Transverse colon (tissue), 4 donors: Measurements from ENCODE around the gene HPCAL1. TPM values are rescaled to one million over a fixed set of nuclear protein-coding genes. Genes with fewer than 3 reads are reported as not detected.
A peak's percentile ranks its signal among the peaks of the same experiment; 100 is the strongest.

ENCODE experiments used
- DNase-seq: peaks from one replicate; pipeline ENCODE4 v3.0.0-alpha.2; 2019
- H3K27ac ChIP-seq, 4 donors: fragments of 200-600 bp; sonication (generic); 2 replicates each; pipeline ENCODE4 v1.5.1; 2016 to 2018; ENCODE audit warnings: inconsistent platforms in 4 of 4
- H3K27me3 ChIP-seq: fragments of 200-600 bp; sonication (generic); 2 replicates; pipeline ENCODE4 v1.5.1; 2017; ENCODE audit warnings: inconsistent platforms
- H3K36me3 ChIP-seq, 4 donors: fragments of 200-600 bp; sonication (generic); 2 replicates each; pipeline ENCODE4 v1.5.1; 2017 to 2019; ENCODE audit warnings: inconsistent platforms in 4 of 4
- H3K4me1 ChIP-seq, 4 donors: fragments of 200-600 bp; sonication (generic); 2 replicates each; pipeline ENCODE4 v1.5.1; 2017 to 2020; ENCODE audit warnings: inconsistent platforms in 4 of 4
- H3K4me3 ChIP-seq, 4 donors: fragments of 200-600 bp; sonication (generic); 1 replicate in 1 of 4; 2 replicates in 3 of 4; pipeline versions ENCODE4 v1.5.1 to v1.6.1; 2017 to 2019; ENCODE audit warnings: inconsistent platforms in 4 of 4
- H3K9me3 ChIP-seq, 2 donors: fragments of 200-600 bp; sonication (generic); 2 replicates each; pipeline ENCODE4 v1.5.1; 2017 to 2019; ENCODE audit warnings: inconsistent platforms in 2 of 2
- CTCF ChIP-seq, 5 experiments: fragments of 200-600 bp in 3 of 5; fragments of 450-650 bp in 2 of 5; sonication (generic) in 3 of 5; IDR thresholded peaks; 1 replicate in 2 of 5; 2 replicates in 3 of 5; pipeline ENCODE4 v1.5.1; 2016 to 2017; ENCODE audit warnings: antibody characterized with exemption in 5 of 5, inconsistent platforms in 3 of 5, mild to moderate bottlenecking in 2 of 5, moderate library complexity in 1 of 5
- EP300 ChIP-seq: sonication (generic); formaldehyde crosslinking; IDR thresholded peaks from one replicate; pipeline ENCODE4 v1.6.1; 2017; ENCODE audit warnings: antibody characterized with exemption, low read depth
- POLR2A ChIP-seq: fragments of 450-650 bp; IDR thresholded peaks from one replicate; pipeline ENCODE4 v1.6.1; 2016; ENCODE audit warnings: antibody characterized with exemption, mild to moderate bottlenecking, moderate library complexity
- POLR2AphosphoS5 ChIP-seq, 3 donors: sonication (generic); formaldehyde crosslinking; IDR thresholded peaks; one replicate each; pipeline ENCODE4 v1.6.1; 2016; ENCODE audit warnings: antibody characterized with exemption in 3 of 3
- whole genome bisulfite sequencing, 2 donors: methylation state at CpG; one replicate each; pipeline ENCODE4 v1.1.5; 2018; ENCODE audit warnings: low coverage in 1 of 2; 5-methylcytosine and 5-hydroxymethylcytosine counted together
- in situ Hi-C, 4 donors: fragments of 200-750 bp; cut with MboI; loops; one replicate each; pipeline versions ENCODE4 v1.15.0 to v1.15.1; 2017; ENCODE audit warnings: low sequenced_read_pairs in 3 of 4, low pct_ligation_motif_present in 1 of 4, low pct_unique_long_range_greater_than_20kb in 1 of 4
- intact Hi-C: fragments of 100-400 bp; cut with DNase I; formaldehyde crosslinking; loops from one replicate; pipeline ENCODE4 v1.15.1; 2023; ENCODE audit warnings: low total_unique reads
- total RNA-seq, 4 donors: library from RNA; depleted of rRNA; stranded (reverse); fragments of >200 nt; gene quantifications; one replicate each; pipeline ENCODE4 v1.1.0, GENCODE V29; 2016

HPCAL1 gene
- total RNA-seq, 4 donors from 2014 or later: 88.9 to 221 (median 129) TPM

- H3K4me3 ChIP-seq: no peak overlapping the region
- H3K9me3 ChIP-seq: no peaks in the 10 kb centered on the region
- no peak for TF ChIP-seq POLR2AphosphoS5 (IDR thresholded peaks at IDR 0.05)
- no peak for TF ChIP-seq POLR2A
- no peak for TF ChIP-seq EP300
- TF ChIP-seq CTCF (IDR thresholded peaks at IDR 0.05): no peak
- peaks cover 0 to 29% (median 22%) of the 10 kb centered on the region in 4 donors for H3K4me1 ChIP-seq
- no peak for DNase-seq
- in situ Hi-C loops (loop anchor here in 2 of 4 donors (5.0 to 25.0 kb wide), 3 partner anchors 299 to 594 kb away; partner anchors contain the start of genes RRM2 (in 1 of the 2) and TAF1B (in 1 of the 2)), intact Hi-C loops (no loop called here)
- H3K36me3 ChIP-seq: no peaks in the 10 kb centered on the region
- peak overlapping the region in 2 of 4 donors; percentile 68 to 76 for H3K27ac ChIP-seq
- no peaks in the 10 kb centered on the region for H3K27me3 ChIP-seq
- WGBS, 2 donors: 80 to 89% methylated on average over 5 to 8 of the region's 8 CpGs
Measured at GRCh38 chr2:10430886-10431622, 128.3 kb downstream of the HPCAL1 start.

- 47% methylated on average over 16 of the region's 16 CpGs; no CpG with 5 or more reads in 1 of the 2 donors for WGBS, 2 donors
- no peaks in the 10 kb centered on the region for H3K27me3 ChIP-seq
- peaks cover 0 to 29% (median 22%) of the 10 kb centered on the region in 4 donors for H3K4me1 ChIP-seq
- peak overlapping the region in 3 of 4 donors; percentile 18 to 53 (median 19) for H3K4me3 ChIP-seq
- in situ Hi-C loops (loop anchor here in 2 of 4 donors (5.0 to 25.0 kb wide), 3 partner anchors 299 to 594 kb away; partner anchors contain the start of genes RRM2 (in 1 of the 2) and TAF1B (in 1 of the 2)), intact Hi-C loops (no loop called here)
- DNase-seq: peak; percentile 54
- H3K27ac ChIP-seq: peak overlapping the region; percentile 7 to 77 (median 72)
- TF ChIP-seq CTCF (IDR thresholded peaks at IDR 0.05) (no peak), EP300 (no peak), POLR2A (no peak), POLR2AphosphoS5 (IDR thresholded peaks at IDR 0.05) (no peak)
- H3K9me3 ChIP-seq: no peaks in the 10 kb centered on the region
- H3K36me3 ChIP-seq: no peaks in the 10 kb centered on the region
Measured at GRCh38 chr2:10431797-10432196, 129.1 kb downstream of the HPCAL1 start.

- Histone ChIP-seq H3K36me3 (no peaks in the 10 kb centered on the region), H3K9me3 (no peaks in the 10 kb centered on the region), H3K4me1 (peaks cover 0 to 29% (median 22%) of the 10 kb centered on the region in 4 donors), H3K27me3 (no peaks in the 10 kb centered on the region), H3K27ac (peak overlapping the region; percentile 7 to 77 (median 72)), H3K4me3 (peak overlapping the region in 3 of 4 donors; percentile 18 to 53 (median 19))
- peak; percentile 75 for DNase-seq
- WGBS, 2 donors: 13% methylated on average over 30 of the region's 49 CpGs; no CpG with 5 or more reads in 1 of the 2 donors
- in situ Hi-C loops (loop anchor here in 2 of 4 donors (5.0 to 25.0 kb wide), 3 partner anchors 300 to 595 kb away; partner anchors contain the start of genes RRM2 (in 1 of the 2) and TAF1B (in 1 of the 2)), intact Hi-C loops (no loop called here)
- peak in 1 of 3 donors; percentile 56 for TF ChIP-seq POLR2AphosphoS5 (IDR thresholded peaks at IDR 0.05)
- no peak for TF ChIP-seq EP300
- TF ChIP-seq CTCF (IDR thresholded peaks at IDR 0.05): no peak
- TF ChIP-seq POLR2A: peak; percentile 52
Measured at GRCh38 chr2:10432311-10433181, 129.8 kb downstream of the HPCAL1 start.
